ENCODE results near the gene KRTAP23-1.
A peak's percentile ranks its signal among the peaks of the same experiment; 100 is the strongest.

The KRTAP23-1 gene

GRCh38 chr21:30348506-30348905 lies at the start of gene KRTAP23-1:
Gene KRTAP23-1 (minus strand): TSS chr21:30348606. CDS start chr21:30348606, 0 bp downstream.
- DNase-seq = no peak

- no peak for DNase-seq
Observed at GRCh38 chr21:30395731-30396130, 47.3 kb upstream of the KRTAP23-1 start, which contains the start of gene KRTAP13-1. Gene KRTAP13-1 (plus strand): TSS chr21:30396031. CDS start chr21:30396087, 56 bp downstream.

GRCh38 chr21:30391492-30392025 lies 43.2 kb upstream of the KRTAP23-1 start:
- DNase-seq = no peak

GRCh38 chr21:30382201-30382600 lies 33.8 kb upstream of the KRTAP23-1 start:
- DNase-seq = no peak

GRCh38 chr21:30372139-30372770 lies 23.8 kb upstream of the KRTAP23-1 start, which contains the start of gene KRTAP13-2:
Gene KRTAP13-2 (minus strand): TSS chr21:30372271. CDS start chr21:30372213, 58 bp downstream.
- no peak for DNase-seq

GRCh38 chr21:30355906-30356305 lies 7.5 kb upstream of the KRTAP23-1 start:
- no peak for DNase-seq

- no peak for DNase-seq
Observed at GRCh38 chr21:30354308-30355005, 6.1 kb upstream of the KRTAP23-1 start.

GRCh38 chr21:30351534-30351933 lies 3.1 kb upstream of the KRTAP23-1 start:
- no peak for DNase-seq

- DNase-seq = no peak
Observed at GRCh38 chr21:30349572-30349971, 1.2 kb upstream of the KRTAP23-1 start.

- no peak for DNase-seq
Observed at GRCh38 chr21:30345014-30345413, 3.4 kb downstream of the KRTAP23-1 start.

GRCh38 chr21:30340714-30341573 lies 7.5 kb downstream of the KRTAP23-1 start:
- DNase-seq = peak; percentile 7

- no peak for DNase-seq
Observed at GRCh38 chr21:30338717-30339116, 9.7 kb downstream of the KRTAP23-1 start.

GRCh38 chr21:30337772-30338171 lies 10.6 kb downstream of the KRTAP23-1 start:
- no peak for DNase-seq

- DNase-seq = no peak
Observed at GRCh38 chr21:30337276-30337744, 11.1 kb downstream of the KRTAP23-1 start, which contains the start of gene KRTAP27-1. Gene KRTAP27-1 (minus strand): TSS chr21:30337694. CDS start chr21:30337668, 26 bp downstream.

GRCh38 chr21:30336596-30336995 lies 11.8 kb downstream of the KRTAP23-1 start:
- no peak for DNase-seq

GRCh38 chr21:30333736-30334135 lies 14.7 kb downstream of the KRTAP23-1 start:
- DNase-seq = no peak

GRCh38 chr21:30332681-30333080 lies 15.7 kb downstream of the KRTAP23-1 start:
- DNase-seq = no peak

GRCh38 chr21:30329203-30329875 lies 19.1 kb downstream of the KRTAP23-1 start:
- no peak for DNase-seq

- DNase-seq = no peak
Observed at GRCh38 chr21:30326390-30326789, 22.0 kb downstream of the KRTAP23-1 start.

GRCh38 chr21:30320215-30320614 lies 28.2 kb downstream of the KRTAP23-1 start, which contains the start of gene KRTAP26-1:
Gene KRTAP26-1 (minus strand): TSS chr21:30320315. CDS start chr21:30320035, 280 bp downstream.
- no peak for DNase-seq

- no peak for DNase-seq
Observed at GRCh38 chr21:30315701-30316100, 32.7 kb downstream of the KRTAP23-1 start.

- DNase-seq = no peak
Observed at GRCh38 chr21:30306884-30307283, 41.5 kb downstream of the KRTAP23-1 start.
